ENCODE measurements around the gene ARNT2. TPM values are rescaled to one million over a fixed set of nuclear protein-coding genes. Genes with fewer than 3 reads are reported as not detected.

Gene ARNT2
- total and polyA plus RNA-seq, 5 donors from 2014 or later, result not detected

DNA sequence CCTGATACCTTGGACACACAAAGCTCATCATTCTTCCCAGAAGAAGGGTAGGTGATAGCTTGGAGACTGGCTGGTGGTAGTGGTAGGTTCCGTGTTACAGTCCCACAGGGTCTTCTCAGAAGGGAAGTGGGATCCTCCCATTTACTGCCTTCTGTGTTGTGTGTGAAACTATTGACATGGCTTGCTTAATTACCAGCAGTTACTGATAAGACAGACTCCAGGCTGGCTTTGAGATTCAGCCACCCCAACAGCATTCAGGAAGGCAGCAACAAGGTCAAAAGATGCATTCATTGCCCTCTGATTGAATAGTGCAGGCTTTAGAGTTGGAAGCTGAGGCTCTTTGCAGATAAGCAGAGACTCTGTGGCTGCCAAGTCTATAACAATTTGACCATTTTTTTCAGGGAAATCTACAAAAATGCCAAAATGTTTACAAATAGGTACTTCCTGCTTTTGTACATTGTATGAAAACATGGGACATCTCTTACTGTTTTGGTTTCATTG, 7.7 kb downstream of the ARNT2 start:
- peaks cover 3% of the 10 kb centered on the region for H3K27me3 ChIP-seq (ENCODE audit: control insufficient read depth, insufficient read depth, low read length)
- Mint-ChIP-seq H3K27ac (no peak overlapping the region), H3K4me1 (no peaks in the 10 kb centered on the region), H3K9me3 (peaks cover 0 to 3% (median 0%) of the 10 kb centered on the region in 7 donors), H3K4me3 (no peak overlapping the region), H3K27me3 (peaks cover 20% of the 10 kb centered on the region), H3K36me3 (no peaks in the 10 kb centered on the region)
- H3K9me3 ChIP-seq (ENCODE audit: control insufficient read depth in 2 of 2, low read length in 2 of 2), result no peaks in the 10 kb centered on the region
- no peak overlapping the region for H3K4me3 ChIP-seq (ENCODE audit: low read depth, low read length)
- no peaks in the 10 kb centered on the region for H3K36me3 ChIP-seq (ENCODE audit: control insufficient read depth, insufficient read depth, low read length)
- DNase-seq (no peak), ATAC-seq (ENCODE audit: low read depth in 2 of 2) (no peak)
- H3K27ac ChIP-seq (ENCODE audit: insufficient read depth, low read length, poor library complexity, severe bottlenecking), result no peak overlapping the region
- H3K4me1 ChIP-seq (ENCODE audit: control insufficient read depth, insufficient read depth, low read length, poor library complexity, severe bottlenecking), result no peaks in the 10 kb centered on the region

DNA sequence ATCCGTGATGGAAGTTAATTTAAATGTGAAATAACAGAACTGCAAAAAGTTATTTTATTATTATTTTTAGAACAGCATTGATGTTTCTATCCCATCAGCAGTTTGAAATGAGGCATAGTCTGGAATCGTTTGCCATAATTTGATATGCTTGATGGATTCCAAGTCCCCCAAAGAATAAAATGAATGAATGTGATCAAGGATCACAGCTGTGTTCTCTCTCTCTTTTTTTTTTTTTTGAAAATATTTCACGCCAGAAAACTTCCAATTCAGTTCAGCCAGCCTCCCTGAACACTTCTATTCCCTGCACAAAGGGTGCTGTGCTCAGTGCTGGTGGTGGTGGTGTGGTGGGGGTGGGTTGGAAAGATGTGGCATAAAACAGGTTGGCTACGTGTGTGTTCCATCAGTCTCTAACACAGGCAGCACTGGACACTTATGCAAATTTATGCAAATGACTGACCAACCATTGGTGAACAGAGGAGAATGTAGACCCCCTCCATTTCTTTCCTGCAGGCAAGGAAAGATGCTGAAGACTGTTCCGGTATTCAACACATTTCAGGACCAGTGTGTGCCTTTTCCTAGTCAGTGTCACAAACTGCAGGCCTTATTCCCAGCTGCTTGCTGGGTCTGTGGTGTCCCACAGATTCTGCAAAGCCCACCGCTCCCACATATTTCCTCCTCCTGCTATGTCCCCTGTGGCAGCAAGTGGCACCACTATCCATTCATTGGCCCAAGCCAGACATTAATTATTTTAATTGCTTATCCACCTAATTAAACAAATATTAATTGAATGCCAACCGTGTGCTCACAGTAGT, 10.6 kb downstream of the ARNT2 start:
- no peak for ATAC-seq (ENCODE audit: low read depth in 2 of 2)
- no peaks in the 10 kb centered on the region for H3K36me3 Mint-ChIP-seq
- H3K9me3 Mint-ChIP-seq, result peaks cover 0 to 2% (median 0%) of the 10 kb centered on the region in 7 donors
- Histone ChIP-seq H3K36me3 (ENCODE audit: control insufficient read depth, insufficient read depth, low read length) (no peaks in the 10 kb centered on the region), H3K4me1 (ENCODE audit: control insufficient read depth, insufficient read depth, low read length, poor library complexity, severe bottlenecking) (no peaks in the 10 kb centered on the region), H3K4me3 (ENCODE audit: low read depth, low read length) (no peak overlapping the region), H3K27me3 (ENCODE audit: control insufficient read depth, insufficient read depth, low read length) (peaks cover 4% of the 10 kb centered on the region), H3K9me3 (ENCODE audit: control insufficient read depth in 2 of 2, low read length in 2 of 2) (no peaks in the 10 kb centered on the region), H3K27ac (ENCODE audit: insufficient read depth, low read length, poor library complexity, severe bottlenecking) (no peak overlapping the region)
- no peaks in the 10 kb centered on the region for H3K4me1 Mint-ChIP-seq
- no peak overlapping the region for H3K27ac Mint-ChIP-seq
- H3K4me3 Mint-ChIP-seq, result no peak overlapping the region
- no peak for DNase-seq
- H3K27me3 Mint-ChIP-seq, result peaks cover 25% of the 10 kb centered on the region

- no peaks in the 10 kb centered on the region for H3K36me3 ChIP-seq (ENCODE audit: control insufficient read depth, insufficient read depth, low read length)
- no peaks in the 10 kb centered on the region for H3K4me1 ChIP-seq (ENCODE audit: control insufficient read depth, insufficient read depth, low read length, poor library complexity, severe bottlenecking)
- H3K9me3 ChIP-seq (ENCODE audit: control insufficient read depth in 2 of 2, low read length in 2 of 2), result no peaks in the 10 kb centered on the region
- H3K27me3 ChIP-seq (ENCODE audit: control insufficient read depth, insufficient read depth, low read length), result peaks cover 4% of the 10 kb centered on the region
- H3K4me3 Mint-ChIP-seq, result no peak overlapping the region
- H3K36me3 Mint-ChIP-seq, result no peaks in the 10 kb centered on the region
- ATAC-seq (ENCODE audit: low read depth in 2 of 2) (no peak), DNase-seq (no peak)
- no peak overlapping the region for H3K27ac Mint-ChIP-seq
- H3K4me1 Mint-ChIP-seq, result no peaks in the 10 kb centered on the region
- H3K9me3 Mint-ChIP-seq, result no peaks in the 10 kb centered on the region
- H3K27ac ChIP-seq (ENCODE audit: insufficient read depth, low read length, poor library complexity, severe bottlenecking), result no peak overlapping the region
- peaks cover 25% of the 10 kb centered on the region for H3K27me3 Mint-ChIP-seq
- no peak overlapping the region for H3K4me3 ChIP-seq (ENCODE audit: low read depth, low read length)
Measured at GRCh38 chr15:80415358-80415670, 11.1 kb downstream of the ARNT2 start.

- no peak overlapping the region for H3K27ac ChIP-seq (ENCODE audit: insufficient read depth, low read length, poor library complexity, severe bottlenecking)
- Mint-ChIP-seq H3K27me3 (peaks cover 20% of the 10 kb centered on the region), H3K36me3 (no peaks in the 10 kb centered on the region), H3K27ac (no peak overlapping the region), H3K4me1 (no peaks in the 10 kb centered on the region), H3K9me3 (no peaks in the 10 kb centered on the region), H3K4me3 (no peak overlapping the region)
- no peak overlapping the region for H3K4me3 ChIP-seq (ENCODE audit: low read depth, low read length)
- no peaks in the 10 kb centered on the region for H3K9me3 ChIP-seq (ENCODE audit: control insufficient read depth in 2 of 2, low read length in 2 of 2)
- no peak for ATAC-seq (ENCODE audit: low read depth in 2 of 2)
- no peak for DNase-seq
- no peaks in the 10 kb centered on the region for H3K4me1 ChIP-seq (ENCODE audit: control insufficient read depth, insufficient read depth, low read length, poor library complexity, severe bottlenecking)
- peaks cover 4% of the 10 kb centered on the region for H3K27me3 ChIP-seq (ENCODE audit: control insufficient read depth, insufficient read depth, low read length)
- no peaks in the 10 kb centered on the region for H3K36me3 ChIP-seq (ENCODE audit: control insufficient read depth, insufficient read depth, low read length)
Measured at GRCh38 chr15:80416702-80417101, 12.5 kb downstream of the ARNT2 start.

GRCh38 chr15:80418892-80419537, 14.8 kb downstream of the ARNT2 start:
- Histone ChIP-seq H3K36me3 (ENCODE audit: control insufficient read depth, insufficient read depth, low read length) (no peaks in the 10 kb centered on the region), H3K27ac (ENCODE audit: insufficient read depth, low read length, poor library complexity, severe bottlenecking) (no peak overlapping the region), H3K9me3 (ENCODE audit: control insufficient read depth in 2 of 2, low read length in 2 of 2) (no peaks in the 10 kb centered on the region), H3K4me3 (ENCODE audit: low read depth, low read length) (no peak overlapping the region), H3K4me1 (ENCODE audit: control insufficient read depth, insufficient read depth, low read length, poor library complexity, severe bottlenecking) (no peaks in the 10 kb centered on the region), H3K27me3 (ENCODE audit: control insufficient read depth, insufficient read depth, low read length) (peaks cover 4% of the 10 kb centered on the region)
- Mint-ChIP-seq H3K9me3 (no peaks in the 10 kb centered on the region), H3K4me1 (no peaks in the 10 kb centered on the region), H3K36me3 (no peaks in the 10 kb centered on the region), H3K27ac (no peak overlapping the region), H3K4me3 (no peak overlapping the region), H3K27me3 (peaks cover 20% of the 10 kb centered on the region)
- DNase-seq (peak in 1 of 3 donors; percentile 31), ATAC-seq (ENCODE audit: low read depth in 2 of 2) (no peak)

DNA sequence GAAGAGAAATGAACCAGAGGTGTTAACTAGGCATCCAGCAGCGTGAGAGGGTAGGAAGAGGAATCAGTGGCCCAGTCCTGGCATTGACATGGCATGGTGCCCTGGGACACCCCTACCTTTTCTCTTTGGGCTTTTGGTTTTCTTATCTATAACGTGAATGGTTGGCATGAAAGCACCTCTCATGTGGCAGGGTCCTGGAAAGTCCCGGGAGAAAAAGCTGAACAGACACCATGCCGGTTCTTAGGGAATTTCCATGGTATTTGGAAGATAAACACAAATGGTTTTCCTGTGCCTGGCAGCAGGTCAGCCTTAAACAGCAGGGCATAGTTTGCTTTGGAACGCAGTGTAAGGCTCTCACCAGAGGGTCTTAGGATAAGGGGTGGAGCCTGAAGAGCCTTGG, 15.4 kb downstream of the ARNT2 start:
- Histone ChIP-seq H3K4me1 (ENCODE audit: control insufficient read depth, insufficient read depth, low read length, poor library complexity, severe bottlenecking) (no peaks in the 10 kb centered on the region), H3K27ac (ENCODE audit: insufficient read depth, low read length, poor library complexity, severe bottlenecking) (no peak overlapping the region), H3K9me3 (ENCODE audit: control insufficient read depth in 2 of 2, low read length in 2 of 2) (no peaks in the 10 kb centered on the region), H3K36me3 (ENCODE audit: control insufficient read depth, insufficient read depth, low read length) (no peaks in the 10 kb centered on the region), H3K4me3 (ENCODE audit: low read depth, low read length) (no peak overlapping the region), H3K27me3 (ENCODE audit: control insufficient read depth, insufficient read depth, low read length) (peaks cover 4% of the 10 kb centered on the region)
- DNase-seq, result no peak
- Mint-ChIP-seq H3K36me3 (no peaks in the 10 kb centered on the region), H3K27me3 (peaks cover 20% of the 10 kb centered on the region), H3K9me3 (no peaks in the 10 kb centered on the region), H3K4me1 (no peaks in the 10 kb centered on the region), H3K27ac (no peak overlapping the region), H3K4me3 (no peak overlapping the region)
- no peak for ATAC-seq (ENCODE audit: low read depth in 2 of 2)

- H3K27ac ChIP-seq (ENCODE audit: insufficient read depth, low read length, poor library complexity, severe bottlenecking), result no peak overlapping the region
- Mint-ChIP-seq H3K9me3 (no peaks in the 10 kb centered on the region), H3K4me3 (no peak overlapping the region), H3K27me3 (peaks cover 20% of the 10 kb centered on the region), H3K27ac (no peak overlapping the region), H3K4me1 (no peaks in the 10 kb centered on the region), H3K36me3 (no peaks in the 10 kb centered on the region)
- H3K36me3 ChIP-seq (ENCODE audit: control insufficient read depth, insufficient read depth, low read length), result no peaks in the 10 kb centered on the region
- no peaks in the 10 kb centered on the region for H3K4me1 ChIP-seq (ENCODE audit: control insufficient read depth, insufficient read depth, low read length, poor library complexity, severe bottlenecking)
- no peak overlapping the region for H3K4me3 ChIP-seq (ENCODE audit: low read depth, low read length)
- ATAC-seq (ENCODE audit: low read depth in 2 of 2) (no peak), DNase-seq (no peak)
- H3K27me3 ChIP-seq (ENCODE audit: control insufficient read depth, insufficient read depth, low read length), result peaks cover 4% of the 10 kb centered on the region
- no peaks in the 10 kb centered on the region for H3K9me3 ChIP-seq (ENCODE audit: control insufficient read depth in 2 of 2, low read length in 2 of 2)
Measured at GRCh38 chr15:80420658-80421057, 16.5 kb downstream of the ARNT2 start.

GRCh38 chr15:80423215-80423614, 19.0 kb downstream of the ARNT2 start:
- H3K27me3 ChIP-seq (ENCODE audit: control insufficient read depth, insufficient read depth, low read length), result peaks cover 3% of the 10 kb centered on the region
- Mint-ChIP-seq H3K36me3 (no peaks in the 10 kb centered on the region), H3K27me3 (peaks cover 15% of the 10 kb centered on the region), H3K4me3 (no peak overlapping the region), H3K9me3 (no peaks in the 10 kb centered on the region), H3K4me1 (no peaks in the 10 kb centered on the region), H3K27ac (no peak overlapping the region)
- no peak overlapping the region for H3K27ac ChIP-seq (ENCODE audit: insufficient read depth, low read length, poor library complexity, severe bottlenecking)
- no peak overlapping the region for H3K4me3 ChIP-seq (ENCODE audit: low read depth, low read length)
- H3K36me3 ChIP-seq (ENCODE audit: control insufficient read depth, insufficient read depth, low read length), result no peaks in the 10 kb centered on the region
- ATAC-seq (ENCODE audit: low read depth in 2 of 2) (no peak), DNase-seq (no peak)
- H3K4me1 ChIP-seq (ENCODE audit: control insufficient read depth, insufficient read depth, low read length, poor library complexity, severe bottlenecking), result no peaks in the 10 kb centered on the region
- H3K9me3 ChIP-seq (ENCODE audit: control insufficient read depth in 2 of 2, low read length in 2 of 2), result no peaks in the 10 kb centered on the region
